Psoas muscle (tissue), 8 donors: ENCODE data around the gene FSTL1. TPM values are rescaled to one million over a fixed set of nuclear protein-coding genes. Genes with fewer than 3 reads are reported as not detected.
"Not testable (repeated sequence)": the region's sequence is repeated elsewhere in the genome, so short reads cannot be mapped to it uniquely, and the experiment has no call there.

Experiments used
- ATAC-seq, 4 donors: fragments of 200-7000 bp; cut with Tn5 transposase; one replicate each; pipeline ENCODE4 v1.9.1; 2020; ENCODE audit warnings: moderate library complexity in 3 of 4, mild to moderate bottlenecking in 2 of 4
- DNase-seq, 2 donors: peaks; one replicate each; pipeline ENCODE4 v3.0.0-alpha.2; 2020
- H3K27ac ChIP-seq: fragments of 200-600 bp; one replicate; pipeline ENCODE4 v1.8.0; 2022
- H3K27me3 ChIP-seq, 3 donors: fragments of 200-600 bp in 1 of 3; one replicate each; pipeline versions ENCODE4 v1.6.1 to v1.8.0; 2013 to 2022; ENCODE audit warnings: low read length in 2 of 3, mild to moderate bottlenecking in 2 of 3, moderate library complexity in 1 of 3; ENCODE audit not compliant: insufficient read depth in 3 of 3
- H3K36me3 ChIP-seq, 2 donors: fragments of 200-600 bp in 1 of 2; one replicate each; pipeline versions ENCODE4 v1.6.1 to v1.8.0; 2013 to 2022; ENCODE audit warnings: low read depth in 1 of 2, mild to moderate bottlenecking in 1 of 2, moderate library complexity in 1 of 2; ENCODE audit not compliant: insufficient read depth in 1 of 2
- H3K4me1 ChIP-seq: fragments of 200-600 bp; one replicate; pipeline ENCODE4 v1.8.0; 2022
- H3K4me3 ChIP-seq: fragments of 200-600 bp; one replicate; pipeline ENCODE4 v1.8.0; 2022; ENCODE audit warnings: mild to moderate bottlenecking
- H3K9me3 ChIP-seq: fragments of 200-600 bp; one replicate; pipeline ENCODE4 v1.8.0; 2022
- WGBS, 3 donors: extraction: QIAGEN DNeasy Blood & Tissue Kit; methylation state at CpG; one replicate each; pipeline versions ENCODE4 v1.1.6 to v1.1.7; 2013; 5-methylcytosine and 5-hydroxymethylcytosine counted together
- intact Hi-C, 2 donors: fragments of 100-400 bp; cut with DNase I; formaldehyde crosslinking; loops; one replicate each; pipeline versions ENCODE4 v1.11.0 to v1.14.2; 2022
- polyA plus RNA-seq, 3 donors: library from polyadenylated mRNA; stranded (reverse); fragments of 200-250 nt; gene quantifications; one replicate each; pipeline ENCODE4 v1.2.3, GENCODE V29; 2013
- total RNA-seq, 4 donors: library from RNA; stranded (reverse); fragmentation: NEBNext Ultra II Directional in 2 of 4; extraction: Animal tissue kit (Norgen Biotek cat#: 25700) in 2 of 4; gene quantifications; one replicate each; pipeline versions ENCODE4 v1.2.1 to v1.2.4, GENCODE V29; 2021 to 2023
- TF ChIP-seq, protein P1 (sequence below): fragments of 200-600 bp; IDR thresholded peaks from one replicate; pipeline ENCODE4 v1.8.0; 2022; ENCODE audit warnings: antibody characterized with exemption
- donor health status: healthy with polysubstance abuse.
- donor health status: DM: no; HTN: no; CAD: no; lungs with moderate emphysema.
- donor health status: Bipolar disorder and iron deficiency.
- donor health status: healthy.
- donor health status: DM: yes; HTN: yes; CAD: no.
- donor health status: DM: no; HTN: no; CAD: no.
- donor health status: DM: no; HTN: no; CAD: no.
- donor health status: DM: yes; HTN: yes; CAD: no.

Gene FSTL1
- total and polyA plus RNA-seq, 7 donors: 11.9 to 62.6 (median 43.9) TPM

- TF ChIP-seq, protein P1, sequence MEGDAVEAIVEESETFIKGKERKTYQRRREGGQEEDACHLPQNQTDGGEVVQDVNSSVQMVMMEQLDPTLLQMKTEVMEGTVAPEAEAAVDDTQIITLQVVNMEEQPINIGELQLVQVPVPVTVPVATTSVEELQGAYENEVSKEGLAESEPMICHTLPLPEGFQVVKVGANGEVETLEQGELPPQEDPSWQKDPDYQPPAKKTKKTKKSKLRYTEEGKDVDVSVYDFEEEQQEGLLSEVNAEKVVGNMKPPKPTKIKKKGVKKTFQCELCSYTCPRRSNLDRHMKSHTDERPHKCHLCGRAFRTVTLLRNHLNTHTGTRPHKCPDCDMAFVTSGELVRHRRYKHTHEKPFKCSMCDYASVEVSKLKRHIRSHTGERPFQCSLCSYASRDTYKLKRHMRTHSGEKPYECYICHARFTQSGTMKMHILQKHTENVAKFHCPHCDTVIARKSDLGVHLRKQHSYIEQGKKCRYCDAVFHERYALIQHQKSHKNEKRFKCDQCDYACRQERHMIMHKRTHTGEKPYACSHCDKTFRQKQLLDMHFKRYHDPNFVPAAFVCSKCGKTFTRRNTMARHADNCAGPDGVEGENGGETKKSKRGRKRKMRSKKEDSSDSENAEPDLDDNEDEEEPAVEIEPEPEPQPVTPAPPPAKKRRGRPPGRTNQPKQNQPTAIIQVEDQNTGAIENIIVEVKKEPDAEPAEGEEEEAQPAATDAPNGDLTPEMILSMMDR: no peak
- WGBS, 3 donors: 54 to 73% (median 71%) methylated on average over 4 of the region's 4 CpGs
- no peak for ATAC-seq
- Histone ChIP-seq H3K4me3 (no peak overlapping the region), H3K9me3 (no peaks in the 10 kb centered on the region), H3K27me3 (no peaks in the 10 kb centered on the region), H3K36me3 (peaks cover 9 to 28% of the 10 kb centered on the region in 2 donors), H3K4me1 (no peaks in the 10 kb centered on the region), H3K27ac (no peak overlapping the region)
- intact Hi-C loops: no loop called here
- DNase-seq: no peak
These were observed 57.5 kb downstream of the FSTL1 start for GRCh38 chr3:120393243-120393642.

GRCh38 chr3:120382941-120383447 is 67.8 kb downstream of the FSTL1 start:
- DNase-seq: no peak
- 83 to 88% (median 85%) methylated on average over 2 of the region's 2 CpGs for WGBS, 3 donors
- Histone ChIP-seq H3K36me3 (no peaks in the 10 kb centered on the region), H3K27ac (no peak overlapping the region), H3K4me3 (no peak overlapping the region), H3K27me3 (peaks cover 0 to 2% (median 0%) of the 10 kb centered on the region in 3 donors), H3K4me1 (no peaks in the 10 kb centered on the region), H3K9me3 (no peaks in the 10 kb centered on the region)
- intact Hi-C loops: no loop called here
- TF ChIP-seq, protein P1: no peak
- no peak for ATAC-seq

DNA sequence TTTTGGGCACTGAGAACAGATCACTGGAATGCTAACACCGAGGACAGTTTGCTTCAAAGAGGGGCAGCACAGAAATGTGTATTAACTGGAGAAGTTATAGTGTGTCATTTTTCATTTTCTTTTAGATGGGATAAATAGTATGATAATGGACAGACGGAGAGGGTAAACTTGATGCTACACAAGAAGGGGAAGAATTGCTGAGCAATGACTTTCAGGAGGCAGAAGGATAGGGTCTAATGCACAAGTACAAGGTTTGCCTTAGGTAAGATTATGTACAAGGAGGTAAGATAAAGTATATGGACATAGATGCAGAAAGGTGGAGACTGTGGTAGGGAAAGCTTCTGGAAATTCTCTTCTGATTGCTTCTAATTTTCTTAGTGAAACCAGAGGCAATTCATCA is 69.3 kb downstream of the FSTL1 start:
- Histone ChIP-seq H3K4me1 (no peaks in the 10 kb centered on the region), H3K27ac (no peak overlapping the region), H3K9me3 (no peaks in the 10 kb centered on the region), H3K36me3 (no peaks in the 10 kb centered on the region), H3K4me3 (no peak overlapping the region), H3K27me3 (peaks cover 0 to 2% (median 0%) of the 10 kb centered on the region in 3 donors)
- DNase-seq (no peak), ATAC-seq (no peak)
- TF ChIP-seq, protein P1: no peak
- intact Hi-C loops: no loop called here
- WGBS, 3 donors: 87 to 93% (median 92%) methylated on average over 2 of the region's 2 CpGs

DNA sequence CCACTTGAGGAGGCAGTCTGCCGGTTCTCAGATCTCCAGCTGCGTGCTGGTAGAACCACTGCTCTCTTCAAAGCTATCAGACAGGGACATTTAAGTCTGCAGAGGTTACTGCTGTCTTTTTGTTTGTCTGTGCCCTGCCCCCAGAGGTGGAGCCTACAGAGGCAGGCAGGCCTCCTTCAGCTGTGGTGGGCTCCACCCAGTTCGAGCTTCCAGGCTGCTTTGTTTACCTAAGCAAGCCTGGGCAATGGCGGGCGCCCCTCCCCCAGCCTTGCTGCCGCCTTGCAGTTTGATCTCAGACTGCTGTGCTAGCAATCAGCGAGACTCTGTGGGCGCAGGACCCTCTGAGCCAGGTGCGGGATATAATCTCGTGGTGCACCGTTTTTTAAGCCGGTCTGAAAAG is 72.8 kb downstream of the FSTL1 start:
- H3K27ac ChIP-seq, H3K9me3 ChIP-seq, H3K4me1 ChIP-seq, intact Hi-C loops, H3K4me3 ChIP-seq, H3K27me3 ChIP-seq, ATAC-seq, DNase-seq, H3K36me3 ChIP-seq: not testable (repeated sequence)
- WGBS, 3 donors: 75 to 80% (median 78%) methylated on average over 6 to 12 of the region's 12 CpGs

- ATAC-seq (no peak), DNase-seq (no peak)
- Histone ChIP-seq H3K36me3 (no peaks in the 10 kb centered on the region), H3K4me1 (no peaks in the 10 kb centered on the region), H3K27ac (no peak overlapping the region), H3K9me3 (no peaks in the 10 kb centered on the region), H3K27me3 (no peaks in the 10 kb centered on the region), H3K4me3 (no peak overlapping the region)
- intact Hi-C loops: no loop called here
- TF ChIP-seq, protein P1: no peak
These were observed 80.3 kb downstream of the FSTL1 start for GRCh38 chr3:120370463-120370862.
